CD4-positive, alpha-beta T cell treated with Interleukin-15 for 4 hours (primary cell): ENCODE results near the gene RFNG.

Experiments
- DNase-seq: peaks from one replicate; pipeline ENCODE4 v3.0.0-alpha.2; 2020; ENCODE audit warnings: low spot score

RFNG gene, protein sequence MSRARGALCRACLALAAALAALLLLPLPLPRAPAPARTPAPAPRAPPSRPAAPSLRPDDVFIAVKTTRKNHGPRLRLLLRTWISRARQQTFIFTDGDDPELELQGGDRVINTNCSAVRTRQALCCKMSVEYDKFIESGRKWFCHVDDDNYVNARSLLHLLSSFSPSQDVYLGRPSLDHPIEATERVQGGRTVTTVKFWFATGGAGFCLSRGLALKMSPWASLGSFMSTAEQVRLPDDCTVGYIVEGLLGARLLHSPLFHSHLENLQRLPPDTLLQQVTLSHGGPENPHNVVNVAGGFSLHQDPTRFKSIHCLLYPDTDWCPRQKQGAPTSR

DNA sequence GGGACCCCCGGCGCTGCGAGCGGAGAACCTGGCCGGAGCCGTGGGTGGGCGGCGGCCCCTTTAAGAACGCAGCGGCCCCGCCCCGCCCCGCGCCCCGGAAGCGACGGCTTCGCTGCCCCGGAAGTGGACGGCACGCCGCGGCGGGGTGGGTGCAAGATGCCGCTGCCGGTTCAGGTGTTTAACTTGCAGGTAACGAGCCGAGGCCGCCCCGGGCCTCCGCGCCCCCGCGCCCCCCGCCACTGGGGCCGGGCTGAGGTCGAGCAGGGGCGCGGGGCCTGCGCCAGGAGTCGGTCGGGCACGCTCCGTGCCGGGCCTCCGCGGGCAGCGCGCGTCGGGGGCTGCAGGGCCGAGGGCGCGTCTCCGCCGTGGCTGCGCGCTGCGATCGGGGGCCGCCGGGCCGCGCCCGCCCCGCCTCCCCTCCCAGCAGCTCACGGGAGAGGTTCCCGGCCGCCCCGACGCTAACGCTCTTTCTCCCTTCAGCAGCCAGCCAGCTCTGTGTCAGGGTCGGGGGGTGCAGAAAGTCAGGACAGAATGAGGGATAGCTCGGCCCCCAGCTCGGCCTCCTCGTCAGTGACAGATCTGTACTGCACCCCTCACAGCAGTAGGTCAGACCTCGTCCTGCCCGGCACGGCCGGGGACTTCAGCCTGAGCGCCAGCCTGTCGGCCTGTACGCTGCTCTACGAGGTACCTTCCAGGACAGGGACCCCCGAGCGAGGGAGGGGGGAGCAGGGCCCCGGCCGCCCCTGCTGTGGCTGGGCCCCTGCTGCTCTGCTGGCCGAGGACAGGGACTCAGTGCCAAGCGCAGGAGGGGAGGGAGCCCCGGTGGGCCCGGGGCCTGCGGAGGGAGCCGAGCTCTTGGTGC, at the start of gene RFNG, which contains the start of gene GPS1:
Gene RFNG (minus strand): TSS at position 36 of the 862 bp plus-strand sequence. CDS start 45 bp downstream, outside the sequence.
Gene GPS1 (plus strand): TSS at position 123 of the 862 bp plus-strand sequence. CDS start 34 bp downstream, at position 157.
- DNase-seq: peak; percentile 76

DNA sequence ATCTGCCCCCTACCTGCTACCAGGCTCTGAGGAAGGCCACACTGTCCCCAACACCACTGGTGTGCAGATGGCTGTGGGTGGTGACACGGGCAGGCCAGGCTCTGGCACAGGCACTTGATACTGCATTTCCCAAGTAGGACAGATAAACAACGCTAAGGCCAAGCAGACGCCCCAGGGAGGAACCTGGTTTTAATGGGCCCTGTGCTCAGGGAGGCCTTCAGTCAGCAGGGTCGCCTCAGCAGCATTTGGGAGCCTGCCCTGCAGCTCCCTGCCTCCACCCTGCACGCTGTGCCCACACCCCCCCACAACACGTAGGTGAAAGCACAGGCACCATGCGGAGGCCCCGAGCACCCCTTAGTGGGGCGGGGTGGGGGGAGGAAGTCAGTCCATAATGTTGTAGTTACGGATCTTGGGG, 49.7 kb upstream of the RFNG start:
- no peak for DNase-seq

DNA sequence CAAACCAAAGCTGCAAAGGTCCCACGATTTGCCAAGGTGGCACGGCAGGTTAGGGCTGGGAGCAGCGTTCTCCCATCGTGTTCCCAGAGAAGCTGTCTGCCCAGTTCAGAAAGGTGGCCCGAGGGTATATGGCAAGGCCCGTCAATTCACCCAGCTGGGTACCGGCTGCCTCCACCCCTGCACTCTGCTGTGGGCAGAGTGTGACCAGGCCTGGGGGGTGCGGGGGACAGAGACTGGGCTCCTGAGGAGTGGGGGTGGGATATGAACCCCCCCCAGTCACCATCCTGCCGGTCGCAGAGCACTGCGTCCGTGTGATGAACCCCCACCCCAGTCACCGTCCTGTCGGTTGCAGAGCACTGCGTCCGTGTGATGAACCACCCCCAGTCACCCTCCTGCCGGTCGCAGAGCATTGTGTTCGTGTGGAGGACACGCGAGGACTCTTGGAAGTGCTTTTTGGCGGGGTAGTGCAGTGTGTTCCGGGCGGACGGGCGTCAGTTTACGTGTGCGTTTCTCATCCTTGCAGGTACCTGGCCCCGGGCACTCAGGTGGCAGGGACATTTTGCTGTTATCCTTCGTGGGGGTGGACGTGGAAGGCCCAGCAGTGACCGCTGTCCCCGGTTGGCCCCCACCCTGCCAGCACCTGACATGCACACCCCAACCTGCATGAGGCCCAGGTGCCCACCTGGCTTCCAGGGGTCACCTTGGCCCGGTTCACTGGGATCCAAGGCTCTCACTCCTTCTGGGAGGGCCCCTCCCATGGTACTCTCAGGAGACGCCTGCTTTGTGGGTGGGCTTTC, 49.1 kb upstream of the RFNG start:
- no peak for DNase-seq

DNA sequence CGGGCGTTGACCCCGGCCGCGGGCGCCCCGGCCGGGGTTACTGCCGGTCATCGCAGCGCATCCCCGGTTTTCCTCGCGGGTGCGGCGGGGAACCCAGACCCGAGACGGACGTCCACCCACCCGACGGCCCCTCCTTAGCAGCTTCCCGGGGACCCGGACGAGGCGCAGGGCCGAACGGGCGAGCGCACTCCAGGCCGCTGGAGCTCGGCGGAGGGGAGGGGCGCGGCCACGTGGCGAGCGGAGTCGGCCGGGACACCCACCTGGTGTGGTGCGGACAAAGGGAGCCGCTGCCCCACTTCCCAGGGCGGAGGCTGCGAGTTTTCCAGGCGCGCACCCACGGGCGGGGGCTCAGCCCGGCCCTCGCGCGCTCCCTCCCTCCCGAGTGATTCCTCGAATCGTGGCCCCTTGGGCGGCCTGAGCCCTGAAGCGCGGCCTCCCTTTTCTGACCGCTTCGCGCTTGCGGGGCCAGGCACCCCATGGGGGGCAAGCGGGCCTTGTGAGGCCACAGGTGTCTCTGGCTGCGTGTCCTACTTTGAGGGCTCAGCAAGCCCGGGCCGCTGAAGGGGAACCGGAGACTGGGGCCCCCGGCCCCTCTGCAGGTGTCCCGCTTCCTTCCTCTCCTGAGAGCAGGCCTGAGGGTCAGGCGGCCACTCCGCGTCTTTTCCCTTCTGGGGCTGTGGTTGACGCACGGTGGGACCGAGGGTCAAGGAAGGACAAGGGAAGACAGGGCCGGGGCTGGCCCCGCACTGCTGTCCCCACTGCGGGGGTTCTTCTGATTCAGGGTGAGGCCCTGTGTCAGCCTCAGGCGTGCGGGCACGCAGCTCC, 47.5 kb upstream of the RFNG start:
- DNase-seq: no peak

DNA sequence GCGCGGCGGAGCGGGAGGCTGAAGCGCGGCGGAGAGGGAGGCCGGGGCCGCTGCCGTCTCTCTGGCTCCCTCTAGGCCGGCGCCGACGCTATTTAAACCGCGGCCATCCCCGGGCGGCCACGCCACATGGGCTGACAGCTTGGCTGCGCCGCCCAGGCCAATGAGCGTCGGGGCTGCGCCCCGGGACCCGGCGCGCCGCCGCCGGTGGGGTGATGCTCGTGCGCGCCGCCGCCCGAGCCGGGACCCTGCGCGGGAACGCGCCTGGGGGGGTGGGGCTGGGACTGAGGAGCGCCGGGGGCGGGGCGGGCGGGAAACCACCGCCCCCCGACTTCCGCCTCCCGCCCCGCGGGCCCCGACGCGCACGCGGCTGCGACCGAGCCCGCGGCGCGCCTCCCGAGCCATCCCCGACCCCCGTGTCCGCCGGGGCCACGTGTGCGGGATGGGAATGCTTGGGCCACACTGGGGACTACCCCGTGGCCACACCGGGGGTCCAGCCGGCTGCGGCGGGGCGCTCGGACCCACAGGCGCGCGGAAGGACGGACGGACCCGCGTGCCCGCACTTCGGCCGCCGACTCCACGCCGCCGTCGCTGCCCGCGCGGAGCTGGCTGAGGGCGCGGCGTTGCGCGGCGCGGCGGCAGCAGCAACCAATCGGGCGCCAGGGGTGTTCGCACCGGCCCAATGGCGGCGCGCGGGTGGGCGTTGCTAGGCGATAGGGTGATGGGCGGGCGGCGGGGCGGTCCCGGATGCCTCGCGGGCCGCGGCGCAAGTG, 46.7 kb upstream of the RFNG start, which contains the start of gene FASN:
Gene FASN (minus strand): TSS at position 68 of the 770 bp plus-strand sequence. CDS start 1,791 bp downstream, outside the sequence.
- DNase-seq: peak; percentile 95

DNA sequence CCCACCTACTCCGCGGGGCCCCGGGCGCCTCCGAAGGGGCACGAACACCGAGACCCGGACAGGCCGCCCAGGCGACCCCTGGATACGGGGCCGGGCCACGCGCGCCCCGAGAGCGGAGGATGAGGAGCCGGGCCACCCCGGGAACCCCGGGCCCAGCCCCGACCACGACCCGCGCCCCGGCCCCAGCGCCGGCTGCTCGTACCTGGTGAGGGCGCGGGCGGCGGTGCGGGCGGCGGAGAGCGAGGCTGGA, 46.2 kb upstream of the RFNG start:
- DNase-seq: no peak

DNA sequence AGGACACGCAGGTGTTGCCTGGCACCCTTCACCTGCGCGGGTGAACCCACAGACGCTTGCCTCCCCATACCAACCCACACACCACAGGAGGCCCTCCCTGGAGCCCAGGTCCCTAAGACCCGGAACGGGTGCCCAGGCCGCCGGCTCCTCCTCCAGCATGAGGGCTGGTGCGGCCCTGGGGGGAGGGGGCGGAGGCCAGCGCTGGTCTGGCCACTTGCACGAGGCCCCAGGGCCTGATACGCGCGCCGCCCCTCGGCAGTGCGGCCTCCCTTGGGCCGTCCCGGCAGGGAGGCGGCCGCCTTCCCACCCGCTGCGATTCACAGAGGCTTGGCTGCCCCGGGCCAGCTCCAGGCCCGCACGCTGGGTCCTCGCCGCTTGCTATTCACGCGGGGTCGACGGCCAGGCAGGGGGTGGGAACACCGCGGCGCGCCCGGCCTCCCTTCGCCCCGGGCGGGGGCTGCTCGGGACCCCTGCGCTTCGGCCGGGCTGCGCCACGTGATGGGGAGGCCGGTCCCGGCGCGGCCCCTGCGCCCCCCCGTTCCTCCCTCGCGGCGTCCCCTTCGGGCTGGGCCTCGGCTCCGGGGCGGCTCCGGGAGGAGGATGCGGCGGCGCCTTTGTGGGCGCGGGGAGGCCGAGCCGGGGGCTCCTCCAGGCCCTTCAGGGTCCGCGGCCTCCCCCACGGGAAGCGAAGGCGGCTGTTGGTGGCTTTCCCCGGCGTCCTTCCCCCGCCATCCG, 45.7 kb upstream of the RFNG start:
- no peak for DNase-seq

DNA sequence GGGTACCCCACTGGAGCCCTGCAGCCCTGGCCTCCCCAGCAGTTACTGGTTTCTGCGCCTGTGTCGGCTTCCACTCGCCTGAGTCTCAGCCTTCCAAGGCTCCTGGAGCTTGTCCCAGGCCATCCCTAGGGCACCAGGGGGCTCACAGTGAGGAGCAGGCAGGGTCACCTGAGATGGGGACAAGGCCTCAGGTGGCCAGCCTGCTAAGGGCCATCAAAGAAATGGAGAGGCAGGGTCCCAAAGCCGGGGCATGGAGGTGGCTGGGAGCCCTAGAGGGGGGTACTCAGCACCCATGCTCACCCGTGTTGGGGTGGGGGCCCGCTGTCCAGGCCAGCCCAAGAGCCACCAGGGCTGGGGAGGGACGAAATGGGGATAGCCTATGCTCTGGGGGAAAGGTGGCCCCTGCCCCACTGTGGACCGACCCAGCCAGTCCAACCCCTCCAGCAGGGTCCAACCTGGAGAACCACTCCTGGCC, 45.1 kb upstream of the RFNG start:
- no peak for DNase-seq

DNA sequence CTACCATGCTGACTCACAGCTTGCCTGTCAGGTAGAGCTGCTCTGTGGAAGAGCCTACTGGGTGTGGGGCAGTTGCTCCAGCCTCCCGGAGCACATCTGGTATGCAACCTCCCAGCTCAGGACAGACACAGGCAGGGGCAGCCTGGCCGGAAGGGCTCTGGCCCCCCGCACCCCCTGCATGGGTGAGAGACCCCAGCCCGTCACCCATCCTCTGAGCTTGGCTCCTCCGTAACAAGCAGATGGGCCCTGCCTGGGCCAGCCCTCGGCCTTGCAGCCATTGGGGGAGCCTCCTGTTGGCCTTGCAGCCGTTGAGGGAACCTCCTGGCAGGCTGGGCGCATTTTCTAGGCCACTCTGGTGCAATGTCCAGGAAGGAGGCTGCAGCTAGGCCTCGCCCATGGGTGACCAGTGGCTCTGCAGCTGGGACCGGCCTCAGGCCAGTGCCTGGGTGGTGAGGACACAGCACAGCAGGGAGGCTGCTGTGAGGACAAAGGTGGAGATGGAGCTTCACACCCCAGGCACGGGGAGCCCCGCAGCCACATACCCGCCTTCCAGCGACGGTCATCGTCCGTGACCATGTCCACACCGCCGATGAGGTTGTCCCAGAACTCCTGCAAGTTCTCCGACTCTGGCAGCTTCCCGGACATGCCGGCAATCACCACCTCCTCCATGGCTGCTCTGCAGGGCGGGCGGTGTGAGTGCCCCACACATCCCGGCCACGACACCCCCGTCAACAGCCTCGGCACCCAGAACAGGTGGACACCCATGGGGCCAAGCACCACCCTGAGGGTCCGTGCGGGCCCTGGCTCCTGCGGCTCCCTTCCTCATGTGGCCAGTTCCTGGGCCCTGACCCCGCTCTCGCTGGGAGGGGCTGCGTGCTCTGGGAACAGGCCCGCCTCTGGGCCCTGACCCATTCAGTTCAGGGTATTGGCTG, 44.4 kb upstream of the RFNG start:
- no peak for DNase-seq

DNA sequence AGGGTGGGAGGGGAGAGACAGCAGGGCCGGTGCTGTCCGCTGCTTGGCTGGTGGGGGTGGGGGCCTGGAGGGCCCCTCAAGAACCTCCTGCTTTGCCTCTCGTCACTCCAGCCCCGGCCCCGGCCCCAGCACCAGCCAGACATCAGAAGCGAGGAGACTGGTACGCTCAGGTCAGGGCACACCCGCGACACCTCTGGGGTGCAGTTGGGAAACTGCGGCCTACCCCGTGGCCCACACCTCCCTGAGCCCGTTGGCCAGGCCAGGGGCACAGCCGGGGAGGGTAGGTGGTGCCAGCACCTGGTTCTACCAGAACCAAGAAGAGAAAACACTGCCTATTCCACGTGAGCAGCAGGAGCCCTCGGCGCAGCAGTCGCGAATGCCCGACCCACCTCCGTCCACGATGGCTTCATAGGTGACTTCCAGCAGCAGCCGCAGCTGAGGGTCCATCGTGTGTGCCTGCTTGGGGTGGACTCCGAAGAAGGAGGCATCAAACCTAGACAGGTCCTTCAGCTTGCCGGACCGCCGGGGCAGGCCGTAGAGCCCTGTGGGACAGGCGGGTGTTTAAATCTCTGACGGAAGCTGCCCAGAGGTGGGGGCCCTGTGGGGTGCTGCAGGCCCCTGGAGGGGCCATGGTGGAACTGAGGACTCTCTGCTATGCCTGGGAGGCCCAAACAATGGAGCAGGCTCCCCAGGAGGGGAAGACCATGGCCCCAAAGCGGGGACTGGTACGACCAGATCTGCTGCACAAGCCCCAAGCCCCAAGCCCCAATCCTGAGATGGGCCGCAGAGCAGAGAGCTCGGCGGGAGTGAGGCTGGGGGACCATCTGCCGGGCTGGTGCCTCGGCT, 43.5 kb upstream of the RFNG start:
- no peak for DNase-seq

DNA sequence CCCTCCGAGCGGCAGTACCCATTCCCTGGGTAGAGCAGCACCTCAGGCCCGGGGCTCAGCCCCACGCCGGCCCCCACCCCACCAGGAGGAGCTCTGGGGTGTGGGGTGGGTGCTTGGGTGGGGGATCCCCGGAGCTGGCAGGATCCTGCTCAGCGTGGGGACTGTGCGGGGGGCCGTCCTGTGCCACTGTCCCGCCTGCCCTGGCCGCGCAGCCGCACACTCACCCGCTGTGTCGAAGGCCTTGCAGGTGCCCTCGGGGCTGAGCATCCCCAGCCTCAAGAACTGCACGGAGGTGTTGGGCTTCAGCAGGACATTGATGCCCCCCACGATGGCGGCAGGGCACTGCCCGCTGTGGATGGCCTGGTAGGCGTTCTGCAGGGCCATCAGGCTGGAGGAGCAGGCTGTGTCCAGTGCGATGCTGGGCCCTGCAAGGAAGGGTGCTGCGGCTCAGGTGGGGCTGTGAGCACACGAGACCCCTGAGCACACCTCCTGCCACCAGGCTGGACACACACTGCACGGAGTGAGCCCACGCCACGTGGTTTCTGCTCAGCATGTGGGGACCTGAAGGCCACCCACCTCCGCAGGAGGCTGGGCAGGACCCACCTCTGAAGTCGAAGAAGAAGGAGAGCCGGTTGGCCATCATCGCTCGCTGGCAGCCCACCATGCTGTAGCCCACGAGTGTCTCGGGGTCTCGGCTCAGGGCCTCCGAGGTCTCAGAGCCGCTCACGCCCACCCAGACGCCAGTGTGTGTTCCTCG, 41.6 kb upstream of the RFNG start:
- no peak for DNase-seq

DNA sequence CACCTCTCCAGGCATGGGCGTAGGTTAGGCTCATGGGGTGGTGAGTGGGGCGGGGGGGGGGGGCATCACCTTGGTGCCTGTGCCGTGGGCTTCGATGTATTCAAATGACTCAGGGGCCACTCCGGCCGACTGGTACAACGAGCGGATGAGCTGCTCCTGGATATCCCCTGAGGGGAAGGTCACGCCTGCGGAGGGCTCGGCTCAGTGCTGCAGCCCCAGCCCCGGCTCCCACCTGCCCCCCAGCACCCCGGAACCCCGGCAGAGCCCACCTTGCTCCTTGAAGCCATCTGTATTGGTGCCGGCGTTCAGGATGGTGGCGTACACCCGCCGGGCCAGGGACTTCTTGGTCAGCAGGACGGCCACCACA, 41.0 kb upstream of the RFNG start:
- DNase-seq: no peak

DNA sequence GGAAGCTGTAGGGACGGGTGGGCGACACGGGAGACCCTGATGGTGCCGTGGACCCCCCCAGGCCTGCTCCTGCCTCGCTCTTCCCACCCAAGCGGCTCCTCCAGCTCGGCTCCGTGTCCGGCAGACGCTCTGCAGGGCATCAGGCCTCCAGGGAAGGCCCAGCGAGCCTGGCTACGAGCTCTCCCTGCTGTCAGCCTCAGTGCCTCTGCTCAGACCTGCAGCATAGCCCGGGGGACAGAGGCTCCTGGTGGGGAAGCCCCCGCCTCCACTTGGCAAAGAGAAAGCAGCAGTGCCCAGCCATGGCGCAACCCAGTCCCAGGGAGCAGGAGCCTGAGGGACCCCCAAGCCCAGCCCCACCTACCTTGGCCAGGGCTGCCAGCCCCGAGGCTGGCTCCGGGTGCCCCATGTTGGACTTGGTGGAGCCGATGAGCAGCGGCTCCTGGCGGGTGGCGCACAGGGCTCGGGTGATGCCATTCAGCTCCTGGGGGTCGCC, 40.5 kb upstream of the RFNG start:
- DNase-seq: no peak

DNA sequence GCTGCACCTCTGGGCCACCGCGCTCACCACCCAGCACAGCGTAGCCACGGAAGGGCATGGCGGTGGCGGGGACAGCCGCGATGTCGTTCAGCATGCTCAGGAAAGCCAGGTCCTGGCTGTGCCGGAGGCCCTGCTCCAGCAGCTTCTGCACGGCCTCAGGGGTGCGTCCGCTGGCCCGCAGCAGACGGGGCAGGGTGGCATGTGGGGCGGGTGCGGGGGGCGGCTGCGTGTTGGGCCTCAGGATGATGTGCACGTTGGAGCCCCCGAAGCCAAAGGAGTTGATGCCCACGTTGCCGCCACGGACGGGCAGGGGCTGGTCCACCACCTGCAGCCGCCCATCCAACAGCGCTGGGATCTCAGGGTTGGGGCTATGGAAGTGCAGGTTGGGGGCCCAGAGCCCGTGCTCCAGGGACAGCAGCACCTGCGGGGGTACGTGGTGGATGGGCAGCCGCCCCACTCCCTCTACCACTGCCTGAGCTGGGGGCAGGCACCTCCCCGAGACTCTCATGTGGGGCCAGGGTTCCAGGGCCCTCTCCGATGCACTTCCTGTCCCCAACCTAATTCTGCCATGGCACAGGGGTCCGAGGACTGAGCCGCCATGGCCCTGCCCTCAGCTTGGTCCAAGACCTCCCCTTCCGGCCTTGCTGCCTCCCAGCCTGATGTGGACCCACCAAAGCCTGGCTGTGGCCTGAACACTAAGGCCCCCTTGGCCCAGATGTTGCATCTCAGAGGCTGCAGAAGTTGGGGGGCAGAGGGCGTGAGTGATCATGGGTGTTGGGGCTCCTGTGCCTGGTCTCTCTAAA, 39.9 kb upstream of the RFNG start:
- DNase-seq: no peak

DNA sequence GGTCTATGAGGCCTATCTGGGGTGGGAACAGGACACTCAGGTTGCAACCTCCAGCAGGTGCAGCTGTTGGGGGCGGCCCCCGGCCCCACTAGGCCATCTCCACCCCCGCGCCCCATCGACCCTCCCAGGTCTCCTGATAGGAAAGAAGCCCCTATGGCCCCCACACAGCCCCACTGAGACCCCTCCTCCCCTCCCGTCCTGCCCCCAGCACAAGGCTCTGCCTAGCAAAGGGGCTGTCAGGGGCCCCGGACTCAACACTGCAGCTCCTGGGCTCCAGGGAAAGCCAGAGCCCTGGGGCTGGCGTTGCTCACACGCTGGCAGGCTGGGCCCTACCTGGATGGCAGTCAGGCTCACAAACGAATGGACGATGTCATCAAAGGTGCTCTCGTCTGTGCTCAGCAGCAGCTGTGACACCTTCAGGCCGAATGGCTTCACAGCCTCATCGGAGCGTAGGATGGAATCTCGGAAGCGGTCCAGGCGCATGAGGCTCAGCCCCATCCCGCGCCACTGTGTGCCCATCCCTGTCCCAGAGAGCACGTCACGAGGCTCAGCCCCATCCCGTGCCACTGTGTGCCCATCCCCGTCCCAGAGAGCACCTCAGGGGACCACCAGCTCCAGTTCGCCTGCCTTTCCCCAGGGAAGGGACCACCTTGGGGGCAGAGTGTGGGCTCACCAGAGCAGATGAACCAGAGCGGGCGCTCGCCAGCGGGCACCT, 39.1 kb upstream of the RFNG start:
- DNase-seq: no peak
